SHP77 treated with DMSO at 0.1 percent for 48 hours (cell line): ENCODE measurements around the gene MTFR1L.

Experiments
- DNase-seq: peaks from one replicate; lab custom pipeline; 2025; lab: John Stamatoyannopoulos, UW

Gene MTFR1L

DNA sequence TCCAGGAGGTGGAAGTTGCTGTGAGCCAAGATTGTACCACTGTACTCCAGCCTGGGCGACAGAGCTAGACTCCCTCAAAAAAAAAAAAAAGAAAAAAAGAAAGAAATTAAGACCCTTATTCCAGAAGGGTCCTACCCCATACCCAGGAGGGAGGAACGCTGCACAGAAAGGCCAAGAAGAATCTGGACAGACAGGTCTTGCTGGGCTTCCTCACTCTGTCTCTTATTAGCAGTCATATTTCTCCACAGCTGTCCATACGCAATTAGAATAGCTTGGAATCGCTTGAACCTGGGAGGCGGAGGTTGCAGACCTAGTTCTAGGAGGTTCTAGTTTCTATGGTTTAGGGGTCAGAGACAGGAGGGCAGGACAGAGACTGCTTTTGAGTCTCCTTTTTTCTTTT is 58.9 kb downstream of the MTFR1L start:
- DNase-seq: no peak

- no peak for DNase-seq
Measured at GRCh38 chr1:25879675-25880074, 59.9 kb downstream of the MTFR1L start.

- no peak for DNase-seq
Measured at GRCh38 chr1:25880518-25880917, 60.8 kb downstream of the MTFR1L start.

GRCh38 chr1:25881266-25881665 is 61.5 kb downstream of the MTFR1L start:
- DNase-seq: no peak
